ENCODE data around the gene UBE2I. TPM values are rescaled to one million over a fixed set of nuclear protein-coding genes. Genes with fewer than 3 reads are reported as not detected.

The UBE2I gene
- total RNA-seq, 1 donor from 2014 or later = 143 TPM

DNA sequence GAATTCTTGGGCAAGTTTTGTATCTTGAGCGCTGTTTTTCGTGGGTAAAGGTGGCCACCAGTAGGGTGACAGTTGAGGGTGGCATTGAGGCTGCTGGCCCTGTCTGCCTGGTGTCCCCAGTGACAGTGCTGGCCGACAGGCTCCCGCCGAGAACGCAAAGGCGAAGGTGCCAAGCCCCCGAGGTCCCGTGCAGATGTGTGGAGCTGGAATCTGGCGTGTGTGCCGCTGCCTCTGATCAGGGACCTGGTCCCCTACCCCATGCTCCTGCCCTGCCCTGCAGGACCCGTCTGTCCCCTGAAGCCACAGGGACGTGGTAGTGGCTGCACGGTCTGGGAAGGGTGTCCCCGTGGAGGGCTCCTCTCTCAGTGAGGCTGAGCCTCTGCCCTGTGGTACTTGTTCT lies 3.5 kb downstream of the UBE2I start:
- no peak overlapping the region for H3K27ac ChIP-seq (ENCODE audit: low read depth, low read length)
- peaks cover 8% of the 10 kb centered on the region for H3K36me3 Mint-ChIP-seq (ENCODE audit: low read depth, unreplicated experiment)
- H3K4me2 ChIP-seq (ENCODE audit: low read length) = no peak overlapping the region
- H3K36me3 ChIP-seq (ENCODE audit: insufficient read depth, low read length) = peaks cover 21% of the 10 kb centered on the region
- FAIRE-seq = no peak
- no peaks in the 10 kb centered on the region for H3K27me3 ChIP-seq (ENCODE audit: insufficient read depth, low read length)
- no peaks in the 10 kb centered on the region for H3K9me3 Mint-ChIP-seq (ENCODE audit: unreplicated experiment)
- peaks cover 81% of the 10 kb centered on the region for H3K79me2 ChIP-seq (ENCODE audit: insufficient read depth, low read length)
- no peak for DNase-seq (ENCODE audit: low read depth)
- TF ChIP-seq EZH2 (IDR thresholded peaks at IDR 0.05; ENCODE audit: insufficient read depth, low read length) = no peak
- TF ChIP-seq CTCF (IDR thresholded peaks at IDR 0.05; ENCODE audit: insufficient read depth, low read depth, low read length) = no peak
- no peak overlapping the region for H2AFZ ChIP-seq (ENCODE audit: low read depth, low read length)
- H3K4me3 ChIP-seq (ENCODE audit: insufficient read depth, low read depth, low read length) = no peak overlapping the region
- H3K4me1 ChIP-seq (ENCODE audit: insufficient read depth, low read length) = peaks cover 24% of the 10 kb centered on the region
- peak overlapping the region; percentile 40 for H3K4me3 Mint-ChIP-seq (ENCODE audit: unreplicated experiment)
- peaks cover 77% of the 10 kb centered on the region for H4K20me1 ChIP-seq (ENCODE audit: insufficient read depth, low read length)
- H3K9me3 ChIP-seq (ENCODE audit: insufficient read depth, low read depth, low read length) = no peaks in the 10 kb centered on the region
- H3K4me1 Mint-ChIP-seq (ENCODE audit: low read depth, unreplicated experiment) = peaks cover 6% of the 10 kb centered on the region
- H3K27me3 Mint-ChIP-seq (ENCODE audit: low read depth, unreplicated experiment) = no peaks in the 10 kb centered on the region
- peak overlapping the region; percentile 20 for H3K27ac Mint-ChIP-seq (ENCODE audit: unreplicated experiment)
- H3K9ac ChIP-seq (ENCODE audit: low read length) = no peak overlapping the region

DNA sequence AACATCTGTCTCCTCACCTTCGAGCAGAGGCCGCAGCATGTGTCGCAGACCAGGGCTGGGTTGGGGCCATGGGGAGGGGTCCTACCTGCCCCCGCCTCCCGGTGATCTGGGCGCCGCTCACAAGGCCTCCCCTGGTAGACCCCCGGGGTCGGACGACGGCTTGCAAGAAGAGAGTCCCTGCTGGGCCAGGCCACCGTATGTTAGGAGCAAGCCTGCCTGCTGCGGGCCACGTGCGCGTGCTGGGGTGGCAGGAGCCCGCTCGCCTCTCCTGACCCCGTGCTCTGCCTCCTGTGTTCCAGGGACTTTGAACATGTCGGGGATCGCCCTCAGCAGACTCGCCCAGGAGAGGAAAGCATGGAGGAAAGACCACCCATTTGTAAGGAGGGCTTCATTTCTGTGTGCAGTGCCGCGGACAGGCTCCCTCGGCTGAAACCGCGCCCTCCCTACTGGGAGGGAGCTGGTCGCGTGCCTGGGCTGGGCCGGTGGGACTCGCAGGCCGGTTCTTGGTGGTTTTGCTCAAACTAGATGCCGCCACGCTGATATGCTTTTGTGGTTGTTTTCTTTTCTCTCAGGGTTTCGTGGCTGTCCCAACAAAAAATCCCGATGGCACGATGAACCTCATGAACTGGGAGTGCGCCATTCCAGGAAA lies 4.4 kb downstream of the UBE2I start:
- Histone ChIP-seq H3K4me3 (ENCODE audit: insufficient read depth, low read depth, low read length) (no peak overlapping the region), H2AFZ (ENCODE audit: low read depth, low read length) (no peak overlapping the region), H3K27ac (ENCODE audit: low read depth, low read length) (no peak overlapping the region), H4K20me1 (ENCODE audit: insufficient read depth, low read length) (peaks cover 86% of the 10 kb centered on the region), H3K9me3 (ENCODE audit: insufficient read depth, low read depth, low read length) (no peaks in the 10 kb centered on the region), H3K27me3 (ENCODE audit: insufficient read depth, low read length) (no peaks in the 10 kb centered on the region), H3K4me2 (ENCODE audit: low read length) (no peak overlapping the region), H3K79me2 (ENCODE audit: insufficient read depth, low read length) (peaks cover 90% of the 10 kb centered on the region), H3K9ac (ENCODE audit: low read length) (no peak overlapping the region), H3K4me1 (ENCODE audit: insufficient read depth, low read length) (peaks cover 24% of the 10 kb centered on the region), H3K36me3 (ENCODE audit: insufficient read depth, low read length) (peaks cover 29% of the 10 kb centered on the region)
- peaks cover 6% of the 10 kb centered on the region for H3K4me1 Mint-ChIP-seq (ENCODE audit: low read depth, unreplicated experiment)
- H3K36me3 Mint-ChIP-seq (ENCODE audit: low read depth, unreplicated experiment) = peaks cover 8% of the 10 kb centered on the region
- TF ChIP-seq EZH2 (IDR thresholded peaks at IDR 0.05; ENCODE audit: insufficient read depth, low read length) (no peak), CTCF (IDR thresholded peaks at IDR 0.05; ENCODE audit: insufficient read depth, low read depth, low read length) (no peak)
- no peaks in the 10 kb centered on the region for H3K9me3 Mint-ChIP-seq (ENCODE audit: unreplicated experiment)
- no peak for DNase-seq (ENCODE audit: low read depth)
- no peak overlapping the region for H3K4me3 Mint-ChIP-seq (ENCODE audit: unreplicated experiment)
- H3K27ac Mint-ChIP-seq (ENCODE audit: unreplicated experiment) = no peak overlapping the region
- no peaks in the 10 kb centered on the region for H3K27me3 Mint-ChIP-seq (ENCODE audit: low read depth, unreplicated experiment)
- FAIRE-seq = no peak

DNA sequence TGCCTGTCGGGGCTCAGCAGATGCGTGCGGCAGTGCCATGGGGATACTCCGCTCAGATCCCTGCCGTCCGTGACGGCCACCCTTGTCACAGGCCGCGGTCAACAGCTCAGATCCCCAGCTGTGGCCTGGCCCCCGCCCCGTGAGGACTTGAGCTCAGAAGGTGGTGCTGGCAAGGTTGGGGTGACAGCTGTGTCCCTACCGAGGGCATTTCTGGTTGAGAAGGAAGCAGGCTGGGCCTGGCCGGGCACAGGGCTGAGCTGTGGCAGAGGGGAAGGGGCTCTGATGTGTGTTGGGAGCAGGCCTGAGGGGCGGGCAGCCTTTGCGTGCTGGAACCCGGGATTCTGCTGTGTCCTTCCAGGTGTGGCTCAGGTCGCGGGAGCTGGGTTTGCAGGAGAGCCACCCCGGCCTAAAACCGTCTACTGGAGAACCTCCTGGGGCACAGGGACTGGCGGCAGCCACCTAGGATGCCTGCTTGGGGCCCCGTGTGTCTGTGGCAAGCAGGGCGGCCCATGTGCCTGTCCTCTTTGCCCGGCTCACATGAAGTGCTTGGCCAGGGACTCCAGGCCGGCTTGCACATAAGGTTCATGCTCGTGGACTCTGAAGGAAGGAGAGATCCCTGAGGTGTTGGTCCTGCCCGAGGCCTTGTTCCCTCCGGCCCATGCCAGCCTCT lies 5.1 kb downstream of the UBE2I start:
- DNase-seq (ENCODE audit: low read depth) (no peak), FAIRE-seq (no peak)
- Mint-ChIP-seq H3K36me3 (ENCODE audit: low read depth, unreplicated experiment) (peaks cover 8% of the 10 kb centered on the region), H3K4me3 (ENCODE audit: unreplicated experiment) (no peak overlapping the region), H3K27me3 (ENCODE audit: low read depth, unreplicated experiment) (no peaks in the 10 kb centered on the region), H3K4me1 (ENCODE audit: low read depth, unreplicated experiment) (peaks cover 6% of the 10 kb centered on the region), H3K9me3 (ENCODE audit: unreplicated experiment) (no peaks in the 10 kb centered on the region), H3K27ac (ENCODE audit: unreplicated experiment) (no peak overlapping the region)
- Histone ChIP-seq H3K36me3 (ENCODE audit: insufficient read depth, low read length) (peaks cover 34% of the 10 kb centered on the region), H3K9me3 (ENCODE audit: insufficient read depth, low read depth, low read length) (no peaks in the 10 kb centered on the region), H3K4me2 (ENCODE audit: low read length) (no peak overlapping the region), H3K27me3 (ENCODE audit: insufficient read depth, low read length) (no peaks in the 10 kb centered on the region), H3K79me2 (ENCODE audit: insufficient read depth, low read length) (peaks cover 97% of the 10 kb centered on the region), H3K9ac (ENCODE audit: low read length) (no peak overlapping the region), H3K4me1 (ENCODE audit: insufficient read depth, low read length) (peaks cover 24% of the 10 kb centered on the region), H3K27ac (ENCODE audit: low read depth, low read length) (no peak overlapping the region), H2AFZ (ENCODE audit: low read depth, low read length) (no peak overlapping the region), H3K4me3 (ENCODE audit: insufficient read depth, low read depth, low read length) (no peak overlapping the region), H4K20me1 (ENCODE audit: insufficient read depth, low read length) (peaks cover 93% of the 10 kb centered on the region)
- no peak for TF ChIP-seq EZH2 (IDR thresholded peaks at IDR 0.05; ENCODE audit: insufficient read depth, low read length)
- TF ChIP-seq CTCF (IDR thresholded peaks at IDR 0.05; ENCODE audit: insufficient read depth, low read depth, low read length) = no peak
